GM19438 (cell line): ENCODE data around the gene FNDC3B.

Experiments used
- ATAC-seq: cut with Tn5 transposase; IDR thresholded peaks from one replicate; pipeline ENCODE4 v1.9.1; 2021; ENCODE audit warnings: low read depth; ENCODE audit not compliant: unreplicated experiment

Gene FNDC3B

DNA sequence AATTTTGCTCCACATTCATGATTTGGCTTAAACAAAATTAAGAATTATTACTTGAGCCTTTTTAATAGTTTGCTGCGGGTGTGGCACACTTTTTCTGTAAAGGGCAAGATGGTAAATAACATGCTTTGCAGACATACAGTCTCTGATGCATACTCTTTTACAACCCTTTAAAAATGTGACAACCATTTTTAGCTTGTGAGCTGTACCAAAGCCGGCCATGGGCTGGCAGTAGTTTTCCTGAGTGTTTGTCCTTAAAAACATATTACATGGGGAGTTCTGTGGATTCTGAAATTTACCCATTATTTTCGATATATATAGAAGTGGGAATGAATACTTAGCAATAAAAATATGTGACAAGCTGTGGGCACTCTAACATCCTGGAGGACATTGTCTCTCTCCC is 163.4 kb downstream of the FNDC3B start:
- no peak for ATAC-seq

DNA sequence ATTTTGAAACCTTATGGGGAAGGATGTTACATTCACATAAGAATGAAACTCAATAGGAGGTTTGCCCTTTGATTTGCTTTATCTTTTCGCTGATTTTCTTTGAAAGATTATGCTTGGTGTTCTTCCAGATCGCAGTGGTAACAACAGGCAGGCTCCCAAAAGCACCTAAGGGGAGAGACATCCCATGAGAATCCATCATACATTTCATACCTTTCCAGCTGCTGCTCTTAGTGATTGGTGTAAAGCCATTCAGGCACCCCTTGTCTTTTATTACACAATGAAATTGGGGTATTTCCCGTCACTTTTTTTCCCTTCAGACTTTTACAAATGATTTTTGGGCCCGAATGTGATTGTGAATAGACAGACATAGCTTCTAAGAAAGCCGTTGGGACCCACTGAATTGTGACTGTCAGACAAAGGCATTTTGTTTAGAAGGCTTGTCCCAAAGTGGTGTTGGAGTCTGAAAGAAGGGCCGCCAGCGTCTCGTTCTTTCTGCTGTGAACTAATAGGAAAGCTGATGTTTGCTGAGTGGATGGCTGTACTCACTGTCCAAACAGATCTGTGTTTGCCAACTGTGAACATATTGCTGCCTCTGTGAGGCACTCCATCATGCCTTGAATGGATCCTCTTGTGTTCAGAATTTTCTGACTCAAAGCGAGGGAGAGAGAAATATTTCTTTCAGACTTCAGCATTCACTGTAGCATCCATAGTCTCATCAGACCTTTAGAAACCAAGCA is 164.3 kb downstream of the FNDC3B start:
- ATAC-seq = no peak

DNA sequence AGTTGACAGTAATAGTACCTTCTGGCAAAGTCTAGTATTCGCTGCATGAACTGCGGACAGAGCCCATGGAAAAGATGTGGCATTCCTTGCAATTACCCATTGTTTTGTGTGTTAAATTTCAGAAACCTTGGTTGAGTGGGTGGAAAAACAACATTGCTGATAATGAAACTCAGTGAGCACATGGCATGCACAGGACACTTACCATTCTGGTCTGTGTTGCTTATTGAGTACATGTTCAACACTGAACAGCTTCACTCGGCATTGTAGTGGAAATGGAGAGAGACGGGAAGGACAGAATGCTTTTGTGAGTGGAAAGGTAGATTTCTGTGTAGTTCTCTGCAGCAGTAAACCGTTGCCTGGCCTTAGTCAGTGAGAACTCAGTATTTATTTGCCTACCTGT is 165.3 kb downstream of the FNDC3B start:
- no peak for ATAC-seq

DNA sequence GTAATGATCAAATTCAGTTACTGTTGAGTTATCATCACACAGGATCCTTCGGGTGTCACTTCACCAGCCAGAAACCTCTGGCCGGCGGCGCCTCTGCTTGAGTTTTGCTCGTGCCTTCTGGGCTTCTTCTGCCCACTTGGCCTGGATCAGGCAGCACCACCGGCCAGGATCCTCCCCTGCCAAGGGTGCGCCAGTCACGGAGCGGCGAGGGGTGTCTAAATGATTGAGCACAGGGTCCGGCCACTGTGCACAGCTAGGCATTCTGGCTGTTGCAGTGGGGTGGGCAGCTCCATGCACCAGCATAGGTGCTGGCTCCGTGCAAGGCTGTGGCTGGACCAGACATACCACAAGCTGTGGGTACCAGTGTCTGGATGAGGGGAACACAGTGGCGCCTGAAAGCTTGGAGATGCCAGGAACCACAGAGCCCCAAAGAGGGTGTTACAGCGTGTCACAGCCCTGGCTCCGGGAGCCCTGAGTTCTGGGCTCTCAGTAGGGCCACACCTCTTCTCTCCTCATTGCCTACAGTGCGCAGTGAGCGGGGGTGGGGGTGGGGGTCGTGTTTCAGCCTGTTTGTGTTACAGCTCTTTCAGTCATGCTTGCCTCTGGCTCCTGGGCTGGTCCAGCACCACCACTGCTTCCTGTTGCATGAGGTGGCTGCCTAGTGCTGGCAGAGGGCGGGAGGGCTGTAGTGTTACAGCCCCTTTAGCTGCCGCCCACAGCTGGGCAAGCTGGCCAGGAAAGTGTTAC is 169.4 kb downstream of the FNDC3B start:
- no peak for ATAC-seq

DNA sequence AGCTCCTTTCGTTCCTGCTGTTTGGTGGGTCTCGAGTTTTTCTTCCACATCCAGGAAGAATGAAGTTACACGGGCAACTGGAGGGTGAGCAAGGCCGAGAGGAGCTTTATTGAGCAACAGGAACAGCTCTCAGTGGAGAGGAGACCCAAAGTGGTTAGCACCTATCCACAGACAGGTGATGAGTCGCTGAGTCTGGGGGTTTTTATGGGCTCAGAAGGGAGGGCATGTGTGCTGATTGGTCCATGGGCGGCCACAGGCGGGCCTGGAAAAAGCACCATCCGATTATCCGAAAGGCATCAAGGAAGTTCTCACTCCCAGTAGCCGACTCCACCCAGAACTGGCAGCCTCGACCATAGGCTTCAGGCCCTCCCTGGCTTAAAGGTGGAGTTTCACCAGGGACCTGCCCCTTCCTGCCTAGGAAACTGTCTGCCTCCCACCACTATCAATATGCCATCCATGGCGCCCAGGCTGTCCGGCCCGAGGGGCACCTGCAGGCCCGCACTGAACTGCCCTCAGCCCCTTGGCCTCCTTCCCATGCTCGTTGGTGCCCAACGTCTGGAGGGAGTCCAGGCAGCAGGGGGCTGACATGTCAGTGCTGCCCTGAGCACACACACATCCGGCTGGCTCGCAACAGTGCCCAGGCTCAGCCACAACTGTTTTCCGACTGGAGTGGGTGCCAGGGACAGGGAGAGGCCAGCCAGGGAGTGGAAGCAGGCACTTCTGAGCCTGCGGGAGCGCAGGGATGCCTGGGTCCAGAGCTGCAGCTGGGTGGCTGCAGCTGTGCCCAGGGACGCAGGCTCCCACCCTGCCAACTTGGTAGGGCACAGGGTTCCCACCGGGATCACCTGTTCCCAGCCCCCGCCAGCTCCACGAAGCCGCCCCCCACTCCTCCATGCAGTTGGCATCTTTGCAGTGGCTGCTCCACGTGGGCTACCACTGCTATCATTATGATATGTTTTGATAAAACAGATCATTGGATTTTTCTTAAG is 170.2 kb downstream of the FNDC3B start:
- no peak for ATAC-seq

DNA sequence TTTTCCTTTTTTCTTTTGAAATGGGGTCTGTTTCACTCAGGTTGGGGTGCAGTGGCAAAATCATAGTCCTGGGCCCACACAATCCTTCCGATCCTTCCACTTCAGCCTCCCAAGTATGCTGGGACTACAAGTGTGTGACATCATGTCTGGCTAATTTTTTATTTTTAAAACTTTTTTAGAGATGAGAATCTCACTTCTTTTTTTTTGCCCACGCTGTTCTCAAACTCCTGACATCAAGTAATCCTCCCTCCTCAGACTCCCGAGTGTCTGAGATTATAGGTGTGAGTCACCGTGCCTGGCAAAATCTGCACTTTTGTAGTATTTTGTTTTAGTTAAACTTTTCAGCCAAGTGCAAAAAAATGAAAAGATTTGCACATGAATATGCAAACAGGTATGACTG is 171.0 kb downstream of the FNDC3B start:
- no peak for ATAC-seq

DNA sequence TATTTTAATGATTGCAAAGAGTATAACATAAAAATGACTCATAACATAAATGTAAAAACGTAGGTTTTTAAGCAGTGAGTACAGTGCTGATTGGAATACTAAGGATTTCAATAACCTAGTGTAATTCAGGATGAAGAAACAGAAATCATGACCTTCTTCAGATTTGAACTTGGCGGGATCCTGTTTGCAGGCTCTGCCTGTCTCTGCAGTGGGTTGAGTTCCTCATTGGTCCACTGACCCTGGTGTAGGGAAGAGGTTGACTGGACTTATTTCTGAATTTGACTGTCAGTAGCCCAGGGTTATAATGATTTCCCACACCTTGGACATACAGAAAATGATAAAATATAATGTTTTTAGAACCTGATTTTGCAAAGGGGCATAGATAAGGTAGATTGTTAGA is 171.7 kb downstream of the FNDC3B start:
- no peak for ATAC-seq

DNA sequence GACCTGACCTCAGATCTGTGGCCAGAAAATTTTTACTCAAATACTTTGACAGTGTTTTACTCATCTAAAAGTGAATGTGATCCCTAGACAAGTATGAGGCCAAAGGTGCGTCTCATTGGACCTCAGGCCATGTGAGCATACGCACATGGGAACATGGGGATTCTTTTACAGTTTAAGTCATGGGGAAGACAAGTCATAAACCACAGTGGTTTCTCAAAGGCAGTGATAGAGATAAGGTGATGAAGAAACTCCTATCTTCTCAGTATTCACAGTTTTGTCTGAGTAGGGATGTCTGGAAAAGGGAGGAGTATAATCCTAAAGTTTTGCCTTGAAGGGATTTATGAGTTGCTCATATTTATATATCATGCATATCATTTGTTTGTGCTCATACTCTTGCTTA is 173.8 kb downstream of the FNDC3B start:
- ATAC-seq = no peak

DNA sequence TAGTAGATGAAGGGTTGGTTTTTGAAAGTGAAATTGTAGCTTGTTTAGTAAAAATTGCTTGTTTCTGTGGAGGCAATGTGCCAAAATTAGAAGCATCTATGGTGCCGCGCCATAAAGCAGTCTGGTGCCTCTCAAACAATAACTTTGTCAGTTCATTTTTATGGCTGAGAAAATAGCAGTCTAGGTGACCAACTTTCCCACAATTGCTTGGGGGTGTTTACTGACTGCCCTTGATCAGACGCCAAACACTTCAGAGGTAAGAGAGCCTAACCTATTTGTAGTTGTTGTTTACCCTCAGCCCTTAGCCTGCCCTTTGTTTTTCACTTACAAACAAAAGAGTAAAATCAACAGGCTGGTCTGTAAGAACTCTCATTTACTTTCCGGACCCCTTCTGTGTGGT is 174.5 kb downstream of the FNDC3B start:
- ATAC-seq = no peak

DNA sequence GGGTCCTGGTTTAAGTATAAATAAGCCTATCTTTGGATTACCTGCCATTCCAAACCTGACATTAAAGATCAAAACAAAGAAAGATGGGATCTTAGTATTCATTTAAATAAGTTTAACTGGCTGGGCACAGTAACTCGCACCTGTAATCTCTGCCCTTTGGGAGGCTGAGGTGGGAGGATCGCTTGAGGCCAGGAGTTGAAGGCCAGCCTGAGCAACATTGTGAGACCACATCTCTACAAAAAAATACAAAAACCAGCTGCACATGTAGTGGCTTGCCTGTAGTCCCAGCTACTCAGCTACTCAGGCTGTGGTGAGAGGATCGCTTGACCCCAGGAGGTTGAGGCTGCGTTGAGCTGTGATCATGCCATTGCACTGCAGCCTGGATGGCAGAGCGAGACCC is 176.9 kb downstream of the FNDC3B start:
- no peak for ATAC-seq

DNA sequence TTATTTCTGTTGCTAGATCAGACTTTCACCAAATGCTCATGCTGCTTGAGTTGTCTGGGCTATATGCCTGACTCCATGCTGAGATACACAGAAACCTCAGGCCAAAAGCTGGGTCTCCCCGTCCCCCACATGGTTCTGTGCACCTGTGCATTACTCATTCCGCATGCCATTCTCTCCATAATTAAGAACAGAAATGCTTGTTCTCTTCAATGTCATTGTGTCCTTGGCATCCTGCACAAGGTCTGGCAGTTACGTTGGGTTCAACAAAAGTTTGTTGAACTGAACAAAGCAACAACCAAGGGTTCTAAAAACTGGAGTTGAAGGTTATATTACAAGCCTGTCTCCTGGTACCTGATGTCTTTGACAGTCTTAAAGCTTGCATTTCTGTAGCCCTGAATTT is 177.5 kb downstream of the FNDC3B start:
- no peak for ATAC-seq

DNA sequence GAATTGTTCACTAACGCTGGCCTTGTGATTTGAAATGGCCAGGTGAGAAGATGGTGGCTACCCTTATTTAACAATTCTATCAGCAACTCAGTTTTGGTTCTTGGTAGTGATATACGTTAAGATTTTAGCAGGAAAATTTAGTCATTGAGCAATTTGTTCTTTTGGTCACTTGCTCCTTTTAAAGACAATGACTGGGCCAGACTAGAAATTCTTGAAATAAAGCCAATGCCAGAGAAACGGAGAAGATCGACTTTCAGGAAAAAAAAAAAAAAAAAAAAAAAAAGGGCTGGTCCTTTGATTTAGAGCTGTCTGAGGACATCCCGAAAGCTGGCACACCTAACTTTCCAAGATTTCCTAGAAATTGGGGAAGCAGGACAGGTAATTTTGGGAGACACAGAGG is 178.5 kb downstream of the FNDC3B start:
- ATAC-seq = no peak

DNA sequence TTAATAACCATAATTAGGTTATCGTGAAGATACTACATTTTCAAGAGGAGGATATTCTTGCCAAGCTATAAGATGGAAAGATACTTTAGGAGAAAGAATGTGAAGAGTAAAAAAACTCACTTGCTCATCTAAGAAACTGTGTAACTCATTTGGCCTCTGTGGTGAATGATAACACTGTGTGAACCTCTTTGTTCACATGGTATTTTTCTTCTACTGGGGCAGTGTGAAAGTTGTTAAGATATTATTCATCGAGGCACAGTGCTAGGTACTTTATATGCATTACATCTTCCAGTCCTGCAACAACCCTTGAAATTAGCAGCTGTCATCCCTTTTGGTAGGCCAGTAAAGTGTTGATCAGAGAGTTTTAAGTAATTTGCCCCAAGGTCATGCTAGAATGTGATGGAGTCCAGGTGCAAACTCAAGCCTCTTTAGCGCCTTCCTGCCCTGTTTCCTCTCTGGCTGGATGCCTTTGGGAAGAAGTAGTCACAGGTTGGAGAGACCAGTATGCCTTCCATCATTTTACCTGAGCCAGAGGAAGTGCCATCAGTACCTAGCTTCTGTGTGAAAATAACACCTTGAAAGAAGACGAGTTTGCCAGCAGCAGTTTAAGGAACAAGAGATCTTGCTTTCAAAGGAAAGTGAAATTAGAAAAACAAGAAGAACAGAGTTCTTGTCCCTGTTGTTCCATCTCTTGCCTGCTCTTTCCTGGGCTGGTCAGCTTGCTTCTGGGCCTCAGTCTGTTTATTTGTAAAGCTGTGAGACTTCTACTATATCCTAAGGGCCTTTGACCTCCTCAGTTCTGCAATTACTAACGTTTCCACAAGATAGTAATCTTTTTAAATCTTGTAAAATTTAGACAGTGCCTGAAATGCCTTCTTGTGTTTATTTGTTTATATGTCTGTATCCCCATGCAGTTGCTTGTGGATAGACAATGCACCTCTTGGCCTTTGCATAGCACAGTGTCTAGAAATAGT is 179.3 kb downstream of the FNDC3B start:
- no peak for ATAC-seq

DNA sequence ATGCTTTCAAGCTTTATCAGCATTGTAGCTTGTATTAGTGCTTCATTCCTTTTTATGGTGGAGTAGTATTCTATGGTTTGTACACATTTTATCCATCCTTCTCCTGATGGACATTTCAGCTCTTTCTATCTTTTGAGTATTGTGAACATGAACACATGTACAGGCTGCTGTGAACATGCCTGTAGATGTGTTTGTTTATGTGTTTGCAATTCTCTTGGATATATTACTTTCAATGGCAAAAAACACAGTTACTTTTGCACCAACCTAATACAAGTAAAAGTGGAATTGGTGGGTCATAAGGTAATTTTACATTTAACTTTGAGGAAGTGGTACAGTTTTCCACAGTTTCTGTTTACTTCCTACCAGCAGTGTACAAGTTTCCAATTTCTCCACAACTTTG is 180.4 kb downstream of the FNDC3B start:
- ATAC-seq = no peak

DNA sequence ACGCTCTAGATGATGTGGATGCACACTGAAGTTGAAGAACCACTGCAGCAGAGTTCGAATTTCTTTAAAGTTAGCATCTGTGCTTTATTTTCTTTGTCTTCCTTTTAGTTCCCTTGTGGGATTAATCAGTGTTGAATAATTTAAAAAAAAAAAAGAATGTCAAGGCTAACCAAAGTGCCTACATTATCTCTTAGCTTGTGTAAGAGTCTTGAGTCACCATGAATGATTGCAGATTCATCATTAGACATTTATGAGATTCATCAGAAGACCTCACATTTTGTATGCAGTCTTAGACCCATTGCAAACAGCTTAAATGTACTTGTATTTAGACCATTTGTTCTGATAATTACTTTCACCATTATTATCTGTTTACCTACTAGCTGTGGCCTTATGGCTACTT is 182.2 kb downstream of the FNDC3B start:
- no peak for ATAC-seq

DNA sequence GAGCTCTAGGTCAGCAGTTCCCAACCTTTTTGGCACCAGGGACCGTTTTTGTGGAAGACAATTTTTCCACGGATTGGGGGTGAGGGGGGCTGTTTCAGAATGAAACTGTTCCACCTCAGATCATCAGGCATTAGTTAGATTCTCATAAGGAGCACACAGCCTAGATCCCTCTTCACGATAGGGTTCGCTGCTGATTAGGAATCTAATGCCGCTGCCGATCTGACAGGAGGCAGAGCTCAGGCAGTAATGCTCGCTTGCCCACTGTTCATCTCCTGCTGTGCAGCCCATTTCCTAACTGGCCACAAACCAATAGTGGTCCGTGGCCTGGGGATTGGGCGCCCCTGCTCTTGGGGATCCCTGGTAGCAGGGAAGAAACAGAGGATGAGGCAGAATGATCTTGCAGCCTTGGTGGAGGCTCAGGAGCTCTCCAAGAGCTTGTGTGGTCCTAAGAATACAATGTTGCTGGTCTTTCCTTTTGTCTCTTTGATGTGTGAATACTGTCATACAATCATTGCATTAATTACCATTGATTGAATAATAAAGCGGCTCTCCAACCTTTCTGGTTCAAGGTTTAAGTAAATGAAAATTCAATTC is 183.2 kb downstream of the FNDC3B start:
- ATAC-seq = no peak

DNA sequence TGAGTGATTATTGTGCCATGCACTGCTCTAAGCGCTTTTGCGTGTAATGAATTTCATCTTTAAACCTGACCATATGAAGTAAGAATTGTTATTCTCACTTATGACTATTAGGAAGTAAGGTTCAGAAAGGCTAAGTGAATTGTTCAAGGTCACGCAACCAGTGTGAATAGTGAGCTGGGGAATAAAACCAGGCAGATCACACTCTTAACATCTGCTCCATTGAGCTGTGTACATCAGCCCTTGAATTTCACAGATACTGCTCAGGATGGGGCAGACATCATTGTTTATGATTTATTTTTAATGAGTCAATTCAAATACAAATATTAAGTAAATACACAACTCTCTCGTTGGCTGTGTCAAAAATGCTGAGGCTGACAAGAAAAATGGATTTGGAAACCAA is 184.5 kb downstream of the FNDC3B start:
- ATAC-seq = no peak

DNA sequence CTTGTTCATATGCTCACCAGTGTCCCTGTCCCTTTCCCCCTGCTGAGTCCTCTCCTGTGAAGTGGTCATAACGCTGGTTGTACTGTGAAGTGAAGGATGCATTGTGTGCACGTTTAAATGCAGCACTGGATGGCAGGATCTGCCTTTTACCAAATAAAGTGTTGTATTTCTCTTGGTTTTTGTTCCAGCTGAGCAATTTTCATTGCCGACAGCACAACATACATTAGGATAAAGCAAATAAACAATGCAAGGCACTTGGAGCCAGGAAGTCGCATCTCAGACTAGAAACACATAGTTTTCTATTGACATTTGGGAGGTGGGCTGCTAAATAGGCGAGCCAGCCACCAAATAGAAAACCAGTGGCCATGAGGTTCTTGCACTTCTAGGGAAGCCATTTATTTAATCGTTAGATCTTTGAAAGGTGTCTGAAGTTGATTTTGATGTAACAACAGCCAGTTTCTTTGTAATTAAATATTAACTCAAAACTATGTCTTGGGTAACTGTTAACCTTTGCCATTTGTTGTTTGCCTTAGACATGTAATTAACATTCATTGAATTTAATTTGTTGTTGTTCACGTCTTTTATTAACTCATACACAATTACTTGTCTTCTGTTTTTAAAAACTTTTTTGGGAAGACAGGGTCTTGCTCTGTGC is 185.3 kb downstream of the FNDC3B start:
- ATAC-seq = no peak

DNA sequence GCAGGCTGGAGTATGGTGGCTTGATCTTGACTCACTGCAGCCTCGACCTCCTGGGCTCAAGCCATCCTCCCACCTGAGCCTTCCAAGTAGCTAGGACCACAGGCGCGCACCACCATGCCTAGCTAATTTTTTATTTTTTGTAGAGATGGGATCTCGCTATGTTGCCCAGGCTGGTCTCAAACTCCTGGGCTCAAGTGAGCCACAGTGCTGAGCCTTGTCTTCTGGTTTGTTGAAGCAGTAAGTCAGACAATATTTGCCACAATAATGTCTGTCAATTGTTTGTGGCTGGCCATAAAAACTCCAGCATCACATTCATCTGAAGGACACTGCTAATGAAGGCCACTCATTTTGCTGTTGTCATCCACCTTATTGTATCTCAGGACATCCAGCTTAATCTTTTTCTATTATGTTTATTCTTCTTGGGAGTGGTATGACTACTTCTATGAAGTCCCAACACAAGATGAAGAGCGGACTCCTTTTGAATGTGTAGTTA is 185.9 kb downstream of the FNDC3B start:
- no peak for ATAC-seq
